GM21528 (cell line): ENCODE data around the gene FAM222B.
"Not testable (repeated sequence)": the region's sequence is repeated elsewhere in the genome, so short reads cannot be mapped to it uniquely, and the experiment has no call there.

ENCODE experiments used
- ATAC-seq: cut with Tn5 transposase; IDR thresholded peaks from one replicate; pipeline ENCODE4 v1.9.1; 2021; ENCODE audit warnings: mild to moderate bottlenecking, moderate library complexity; ENCODE audit not compliant: unreplicated experiment, low FRiP score

The FAM222B gene

DNA sequence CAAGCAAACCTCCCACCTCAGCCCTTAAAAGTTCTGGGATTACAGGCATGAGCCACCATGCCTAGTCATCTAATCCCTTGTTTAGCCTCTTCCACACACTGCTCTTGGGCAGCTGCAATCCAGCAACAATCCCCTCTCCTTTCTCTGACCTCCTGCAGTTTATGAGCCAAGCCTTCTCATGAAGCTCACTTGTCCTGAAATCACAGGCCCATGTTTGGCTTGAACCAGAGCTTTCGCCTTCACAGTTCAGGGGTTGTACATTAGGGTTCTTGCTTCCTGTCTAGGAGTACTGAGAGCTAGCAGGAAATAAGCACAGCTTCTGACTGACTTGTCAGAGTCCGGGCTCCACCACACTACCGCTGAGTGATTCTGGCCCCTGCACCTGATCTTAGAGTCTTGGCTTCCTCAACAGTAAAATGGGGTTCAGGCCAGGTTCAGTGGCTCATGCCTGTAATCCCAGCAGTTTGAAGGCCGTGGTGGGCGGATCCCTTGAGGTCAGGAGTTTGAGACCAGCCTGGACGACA, 28.5 kb upstream of the FAM222B start:
- ATAC-seq, result peak; percentile 77

DNA sequence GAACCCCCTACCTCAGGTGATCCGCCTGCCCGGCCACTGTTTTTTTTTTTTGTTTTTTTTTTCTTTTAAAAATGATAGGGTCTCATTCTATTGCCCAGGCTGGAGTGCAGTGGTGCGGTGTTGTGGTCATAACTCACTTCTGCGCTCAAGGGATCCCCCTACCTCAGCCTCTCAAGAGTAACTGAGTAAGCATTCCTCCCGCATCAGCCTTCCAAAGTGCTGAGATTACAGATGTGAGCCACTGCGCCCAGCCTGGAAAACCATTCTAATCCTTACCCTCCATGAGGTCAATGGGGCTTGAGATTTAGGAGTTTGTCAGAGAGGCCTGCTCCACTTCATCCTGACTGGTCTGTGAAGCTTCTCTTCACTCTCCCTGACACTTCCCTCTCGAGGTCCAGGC, 24.7 kb upstream of the FAM222B start:
- no peak for ATAC-seq

DNA sequence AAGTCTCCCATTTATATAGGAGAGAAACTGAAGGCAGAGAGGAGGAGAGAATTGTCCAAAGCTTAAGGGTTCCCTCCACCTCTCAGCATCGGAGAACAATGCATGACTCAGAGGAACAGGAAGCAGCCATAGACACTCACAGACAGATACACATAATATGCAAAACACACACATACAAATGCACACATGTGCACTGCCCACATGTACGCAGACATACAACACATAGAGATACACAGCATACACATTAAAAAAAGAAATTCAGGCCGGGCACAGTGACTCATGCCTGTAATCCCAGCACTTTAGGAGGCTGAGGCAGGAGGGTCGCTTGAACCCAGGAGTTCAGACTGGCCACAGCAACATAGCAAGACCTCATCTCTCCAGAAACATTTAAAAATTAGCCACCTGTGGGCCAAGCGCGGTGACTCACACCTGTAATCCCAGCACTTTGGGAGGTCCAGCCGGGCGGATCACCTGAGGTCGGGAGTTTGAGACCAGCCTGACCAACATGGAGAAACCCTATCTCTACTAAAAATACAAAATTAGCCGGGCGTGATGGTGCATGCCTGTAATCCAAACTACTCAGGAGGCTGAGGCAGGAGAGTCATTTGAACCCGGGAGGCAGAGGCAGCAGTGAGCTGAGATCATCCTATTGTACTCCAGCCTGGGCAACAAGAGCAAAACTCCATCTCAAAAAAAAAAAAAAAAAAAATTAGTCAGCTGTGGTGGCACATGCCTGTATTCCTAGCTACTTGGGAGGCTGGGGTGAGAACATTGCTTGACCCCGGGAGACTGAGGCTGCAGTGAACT, 23.6 kb upstream of the FAM222B start:
- ATAC-seq, result no peak

DNA sequence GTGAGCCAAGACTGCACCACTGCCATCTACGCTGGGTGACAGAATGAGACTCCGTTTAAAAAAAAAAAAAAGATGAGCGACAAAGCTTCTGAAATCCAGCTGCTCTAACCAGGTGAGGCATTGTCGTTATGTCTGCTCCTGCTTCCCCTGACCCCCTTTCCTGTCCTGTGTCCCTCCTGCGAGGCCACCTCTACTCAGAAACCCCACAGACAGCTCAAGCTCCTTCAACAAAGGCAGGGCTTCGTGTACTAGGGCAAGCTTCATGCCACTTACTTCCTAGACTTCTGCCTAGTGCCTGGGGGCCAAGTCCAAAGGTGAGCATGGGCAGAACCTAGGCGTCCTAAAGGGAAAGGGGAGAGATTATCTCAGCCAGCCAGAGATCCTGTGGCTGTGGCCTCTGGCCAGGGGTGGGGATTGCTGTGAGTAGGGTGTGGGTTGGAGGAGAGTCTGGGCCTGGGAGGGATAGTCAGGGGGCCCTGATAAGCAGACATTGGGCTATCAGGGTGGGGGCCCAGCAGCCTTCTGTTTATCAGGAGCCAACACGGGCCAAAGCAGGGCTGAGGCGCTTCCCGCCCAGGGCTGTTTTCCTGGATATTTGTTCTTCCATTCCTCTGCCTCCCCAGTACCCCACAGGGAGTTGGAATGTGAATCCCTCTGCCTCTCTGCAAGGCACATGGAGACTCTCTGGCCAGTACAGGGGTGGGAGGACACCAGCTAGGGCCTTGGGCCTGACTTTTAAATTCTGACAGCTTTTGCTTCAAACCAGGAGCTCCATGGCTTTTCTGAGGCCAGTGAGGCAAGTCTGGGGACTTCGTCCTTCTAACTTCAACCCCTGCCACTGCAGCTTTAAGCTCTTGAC, 22.6 kb upstream of the FAM222B start:
- ATAC-seq, result no peak

DNA sequence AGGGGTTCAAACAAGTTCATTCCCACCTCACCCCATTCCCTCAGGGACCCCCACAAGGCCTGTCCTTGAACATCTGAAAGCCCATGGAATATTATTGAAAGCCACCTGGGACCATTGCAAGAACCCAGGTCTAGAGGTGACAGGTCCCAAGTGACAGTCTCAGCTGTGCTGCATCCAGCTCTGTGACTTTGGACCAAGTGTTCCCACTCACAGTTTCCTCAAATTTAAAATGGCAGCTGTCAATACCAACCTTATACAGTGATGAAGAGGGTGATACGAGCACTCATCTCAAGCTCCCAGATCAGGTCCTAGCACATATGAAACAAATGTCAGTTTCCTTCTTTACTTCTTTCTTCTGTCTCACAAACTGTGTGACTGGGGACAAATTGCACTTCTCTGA, 21.4 kb upstream of the FAM222B start:
- ATAC-seq, result no peak

DNA sequence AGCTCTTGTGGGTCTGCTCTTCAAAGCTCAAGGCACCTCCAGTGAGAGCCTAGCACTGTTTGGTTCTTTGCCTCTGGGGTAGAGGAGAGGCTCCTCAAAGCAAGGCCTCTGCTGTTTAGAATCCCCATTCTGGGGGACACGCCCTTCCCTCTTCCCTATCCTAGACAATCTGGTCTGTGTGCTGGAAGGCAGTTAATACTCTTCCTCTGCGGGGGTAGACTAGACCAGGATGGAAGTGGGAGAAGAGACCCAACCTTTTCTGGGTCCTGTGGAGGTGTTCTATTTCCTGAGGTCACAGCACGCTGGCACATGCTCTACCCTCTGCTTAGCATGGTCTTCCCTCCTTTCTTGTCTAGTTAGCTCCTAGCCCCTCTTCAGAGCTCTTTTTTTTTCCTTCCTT, 20.0 kb upstream of the FAM222B start:
- no peak for ATAC-seq

DNA sequence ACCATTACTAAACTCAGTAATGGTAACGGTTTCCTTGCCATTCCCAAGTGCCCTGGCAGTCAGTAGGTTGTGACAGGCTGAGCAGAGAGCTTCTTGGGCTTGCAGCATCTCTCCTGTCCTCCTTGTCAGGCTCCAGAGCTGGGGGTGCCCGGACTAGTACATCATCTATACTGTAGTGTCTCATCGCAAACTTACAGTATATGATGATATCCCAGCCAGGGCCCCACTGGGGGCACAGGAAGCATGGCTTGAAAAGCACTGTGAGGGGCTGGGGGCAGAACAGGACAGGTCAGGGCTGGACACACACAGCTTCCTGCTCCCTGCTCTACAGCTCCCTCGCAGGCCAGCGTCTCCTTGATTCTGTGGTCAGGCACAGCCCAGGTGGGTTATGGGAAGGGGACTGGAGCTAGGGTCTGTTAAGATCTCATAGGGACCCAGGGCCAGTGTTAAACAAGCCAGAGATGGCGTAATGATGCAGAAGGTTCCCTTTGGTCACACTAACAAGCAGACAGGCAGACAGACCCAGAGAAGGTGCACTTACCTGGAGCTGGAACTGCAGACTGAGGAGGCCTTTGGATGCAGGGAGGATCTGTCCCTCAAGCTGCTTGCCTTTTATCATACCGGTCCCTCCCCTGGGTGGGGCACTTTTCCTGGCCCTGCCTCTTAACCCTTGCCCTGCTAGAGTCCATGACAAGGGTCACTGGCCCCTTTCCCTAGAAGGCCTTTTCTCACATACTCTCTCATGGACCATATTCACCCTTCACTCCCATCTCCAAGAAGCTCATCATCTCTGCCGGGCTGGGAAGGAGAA, 19.0 kb upstream of the FAM222B start:
- no peak for ATAC-seq

DNA sequence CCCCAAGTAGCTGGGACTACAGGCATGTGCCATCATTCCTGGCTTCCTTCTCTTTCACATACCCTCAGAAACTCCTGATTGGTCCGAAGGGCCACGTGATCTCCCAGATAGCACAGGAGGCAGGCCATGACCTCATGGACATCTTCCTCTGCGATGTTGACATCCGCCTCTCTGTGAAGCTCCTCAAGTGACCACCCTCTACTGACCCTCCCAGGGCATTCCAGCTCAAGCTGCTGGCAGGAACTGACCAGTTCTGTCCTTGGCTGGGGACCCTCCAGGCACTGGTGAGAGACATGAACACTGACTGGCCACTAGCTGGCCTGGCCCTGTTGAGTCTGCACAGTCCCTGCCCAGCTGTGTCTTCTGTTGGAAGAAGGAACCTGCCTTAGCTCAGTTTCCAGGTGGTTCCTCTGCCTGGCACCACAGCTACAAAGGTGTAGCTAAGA, 17.8 kb upstream of the FAM222B start:
- no peak for ATAC-seq

DNA sequence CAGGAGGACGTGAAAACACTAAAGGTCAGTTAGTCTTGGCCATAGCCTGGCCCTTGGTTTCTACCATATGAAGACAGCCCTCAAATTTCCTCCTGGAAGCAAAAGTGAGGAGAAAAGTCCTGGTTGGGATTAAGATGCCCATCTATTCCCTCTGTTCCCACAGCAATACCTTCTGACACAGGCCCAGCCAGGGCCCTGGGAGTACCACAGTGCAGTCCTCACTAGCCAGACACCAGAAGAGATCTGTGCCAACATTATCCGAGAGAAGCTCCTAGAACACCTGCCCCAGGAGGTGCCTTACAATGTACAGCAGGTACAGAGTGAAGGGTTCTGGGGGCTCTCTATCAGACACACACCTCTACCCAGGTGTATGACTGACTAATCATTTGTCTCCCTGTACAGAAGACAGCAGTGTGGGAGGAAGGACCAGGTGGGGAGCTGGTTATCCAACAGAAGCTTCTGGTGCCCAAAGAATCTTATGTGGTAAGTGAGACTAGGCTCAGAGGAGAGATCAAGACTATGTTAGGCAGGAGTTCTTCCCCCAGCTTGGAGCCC, 16.3 kb upstream of the FAM222B start:
- no peak for ATAC-seq

DNA sequence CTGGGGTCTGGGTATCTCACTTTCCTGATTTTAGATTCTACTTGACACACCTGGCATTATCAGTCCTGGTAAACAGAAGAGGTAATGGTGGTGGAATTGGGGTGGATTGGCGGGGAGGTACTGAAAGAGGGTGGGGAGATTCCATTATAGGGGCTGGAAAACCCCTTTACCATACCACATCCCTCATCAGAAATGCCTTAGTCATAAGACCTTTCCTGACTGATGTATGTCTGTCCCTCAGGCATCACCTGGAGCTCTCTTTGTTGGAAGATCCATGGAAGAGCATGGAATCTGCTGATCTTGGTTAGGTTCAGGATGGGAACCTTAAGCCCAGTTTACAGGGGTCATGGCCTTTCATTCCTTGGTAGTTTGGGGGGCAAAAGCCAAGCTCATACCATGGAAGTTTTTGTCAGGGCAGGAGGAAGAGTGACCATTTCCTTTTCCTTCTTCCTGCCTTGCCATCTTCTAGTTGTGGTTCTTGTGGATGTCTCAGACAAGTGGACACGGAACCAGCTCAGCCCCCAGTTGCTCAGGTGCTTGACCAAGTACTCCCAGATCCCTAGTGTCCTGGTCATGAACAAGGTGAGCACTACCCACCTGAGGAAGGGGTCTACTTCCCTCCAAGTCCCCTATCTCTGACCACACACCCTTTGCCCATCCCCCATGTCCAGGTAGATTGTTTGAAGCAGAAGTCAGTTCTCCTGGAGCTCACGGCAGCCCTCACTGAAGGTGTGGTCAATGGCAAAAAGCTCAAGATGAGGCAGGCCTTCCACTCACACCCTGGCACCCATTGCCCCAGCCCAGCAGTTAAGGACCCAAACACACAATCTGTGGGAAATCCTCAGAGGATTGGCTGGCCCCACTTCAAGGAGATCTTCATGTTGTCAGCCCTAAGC, 15.6 kb upstream of the FAM222B start:
- no peak for ATAC-seq

DNA sequence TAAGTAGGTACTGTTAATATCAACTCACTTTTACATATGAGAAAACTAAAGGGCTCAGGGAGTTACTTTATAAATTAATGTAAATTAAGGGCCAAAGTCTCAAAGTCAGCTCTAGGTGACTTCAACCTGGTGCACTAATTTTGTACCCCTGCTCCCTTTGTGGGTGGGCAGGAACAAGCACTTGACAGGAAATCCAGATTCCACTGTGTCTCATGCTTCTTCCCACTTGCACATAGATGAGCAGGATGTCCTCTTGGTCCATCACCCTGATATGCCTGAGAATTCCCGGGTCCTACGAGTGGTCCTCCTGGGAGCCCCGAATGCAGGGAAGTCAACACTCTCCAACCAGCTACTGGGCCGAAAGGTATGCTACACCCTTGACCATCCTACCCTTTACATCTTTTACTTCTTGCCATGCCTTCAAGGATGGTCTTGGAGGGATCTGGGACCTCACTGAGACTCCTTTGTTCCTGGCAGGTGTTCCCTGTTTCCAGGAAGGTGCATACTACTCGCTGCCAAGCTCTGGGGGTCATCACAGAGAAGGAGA, 13.5 kb upstream of the FAM222B start:
- ATAC-seq, result no peak

DNA sequence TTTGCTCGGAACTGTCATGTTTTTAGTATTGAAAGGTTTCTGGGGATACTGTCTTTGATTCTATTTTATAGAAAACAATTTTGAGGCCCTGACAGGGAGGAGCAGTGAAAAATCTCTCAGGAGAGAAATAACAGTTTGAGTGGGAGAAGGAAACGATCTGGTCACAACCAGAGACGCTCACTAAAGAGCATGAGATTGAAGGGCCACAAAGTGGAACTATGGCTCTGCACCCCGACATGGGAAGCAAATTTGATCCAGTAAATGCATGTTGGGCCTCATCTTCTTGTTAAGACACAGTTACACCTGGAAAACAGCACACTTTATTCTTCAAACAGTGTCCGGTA, 12.7 kb upstream of the FAM222B start:
- ATAC-seq, result no peak

DNA sequence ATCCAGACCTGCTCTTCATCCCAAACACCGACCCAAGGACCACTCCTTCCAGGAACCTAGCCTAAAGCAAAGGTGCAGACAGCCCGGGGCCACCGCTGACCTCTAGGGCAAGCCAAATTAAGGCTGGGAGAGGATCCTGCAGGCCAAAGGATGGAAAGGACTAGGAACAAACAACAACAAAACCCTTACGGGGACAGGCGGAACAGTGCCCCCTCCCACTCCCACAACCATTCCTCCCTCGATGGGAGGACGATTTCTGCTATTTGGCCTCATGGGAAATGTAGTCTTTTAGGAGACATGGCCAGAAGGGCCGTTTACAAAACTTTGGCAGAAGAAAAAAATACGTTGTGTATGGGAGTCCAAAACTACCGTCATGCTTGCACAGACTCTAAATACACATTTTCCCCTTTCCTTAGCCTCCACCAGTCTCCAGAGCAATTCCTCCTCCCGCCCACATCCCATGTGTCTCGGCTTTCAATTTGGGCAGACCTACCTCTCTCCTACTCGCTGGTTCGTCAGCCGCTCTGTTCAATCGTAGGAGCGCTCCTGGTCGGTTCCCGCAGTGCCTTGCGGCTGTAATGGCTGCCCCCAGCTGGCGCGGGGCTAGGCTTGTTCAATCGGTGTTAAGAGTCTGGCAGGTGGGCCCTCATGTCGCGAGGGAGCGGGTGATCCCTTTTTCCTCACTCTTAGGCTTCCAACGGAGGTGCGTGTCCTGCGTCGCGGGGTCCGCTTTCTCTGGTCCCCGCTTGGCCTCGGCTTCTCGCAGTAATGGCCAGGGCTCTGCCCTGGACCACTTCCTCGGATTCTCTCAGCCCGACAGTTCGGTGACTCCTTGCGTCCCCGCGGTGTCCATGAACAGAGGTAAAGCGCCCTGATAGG, 12.1 kb upstream of the FAM222B start, which contains the start of gene ERAL1:
Gene ERAL1 (plus strand): TSS at position 560 of the 879 bp plus-strand sequence. CDS start 19 bp downstream, at position 579.
- peak; percentile 85 for ATAC-seq

DNA sequence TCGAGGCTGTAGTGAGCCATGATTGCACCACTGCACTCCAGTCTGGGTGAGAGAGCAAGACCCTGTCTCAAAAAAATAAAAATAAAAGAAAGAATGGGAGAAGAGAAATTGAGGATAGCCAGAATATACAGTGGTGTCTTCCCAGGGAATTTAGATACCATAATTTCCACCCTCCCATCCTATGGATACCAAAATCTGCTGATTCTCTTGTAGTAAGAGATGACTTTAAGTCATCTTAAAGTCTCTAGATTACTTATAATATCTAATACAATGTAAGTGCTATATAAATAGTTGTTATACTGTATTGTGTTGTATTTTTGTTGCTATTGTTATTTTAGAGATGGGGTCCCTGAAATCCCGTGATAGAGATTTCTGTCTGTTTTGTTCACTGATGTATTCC, 10.7 kb upstream of the FAM222B start:
- no peak for ATAC-seq

DNA sequence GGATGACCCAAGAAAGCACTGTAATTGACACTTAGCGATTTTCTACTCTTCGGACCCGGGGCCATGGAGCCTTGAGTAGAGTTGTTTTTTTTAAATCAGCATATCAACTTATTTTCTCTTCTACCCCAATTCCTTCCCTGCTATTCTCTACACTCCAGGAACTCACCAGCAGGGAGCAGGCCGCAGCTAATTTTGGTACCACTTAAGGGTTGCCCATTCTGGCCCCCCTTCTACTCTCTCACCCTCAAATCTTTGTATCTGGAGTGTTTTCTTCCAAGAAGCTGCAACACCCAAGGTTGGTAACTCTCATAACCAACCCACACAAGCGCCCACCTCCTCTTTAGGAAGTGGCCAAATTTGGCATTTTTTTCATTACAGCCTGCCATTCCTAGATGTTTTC, 6.7 kb upstream of the FAM222B start:
- ATAC-seq, result no peak

DNA sequence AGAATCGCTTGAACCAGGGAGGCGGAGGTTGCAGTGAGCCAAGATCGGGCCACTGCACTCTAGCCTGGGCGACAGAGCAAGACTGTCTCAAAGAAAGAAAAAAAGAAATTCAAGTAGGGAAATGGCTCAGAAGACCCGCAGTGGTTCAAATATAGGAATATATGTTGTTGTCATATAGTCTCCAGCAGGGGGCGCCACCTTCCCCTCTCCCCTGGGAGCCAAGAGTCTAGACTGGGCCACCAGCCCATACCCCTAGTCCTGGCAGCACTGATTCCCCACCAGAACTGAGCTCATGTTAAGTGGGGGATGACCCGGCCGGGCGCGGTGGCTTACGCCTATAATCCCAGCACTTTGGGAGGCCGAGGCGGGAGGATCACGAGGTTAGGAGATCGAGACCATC, 6.1 kb upstream of the FAM222B start:
- ATAC-seq, result not testable (repeated sequence)

DNA sequence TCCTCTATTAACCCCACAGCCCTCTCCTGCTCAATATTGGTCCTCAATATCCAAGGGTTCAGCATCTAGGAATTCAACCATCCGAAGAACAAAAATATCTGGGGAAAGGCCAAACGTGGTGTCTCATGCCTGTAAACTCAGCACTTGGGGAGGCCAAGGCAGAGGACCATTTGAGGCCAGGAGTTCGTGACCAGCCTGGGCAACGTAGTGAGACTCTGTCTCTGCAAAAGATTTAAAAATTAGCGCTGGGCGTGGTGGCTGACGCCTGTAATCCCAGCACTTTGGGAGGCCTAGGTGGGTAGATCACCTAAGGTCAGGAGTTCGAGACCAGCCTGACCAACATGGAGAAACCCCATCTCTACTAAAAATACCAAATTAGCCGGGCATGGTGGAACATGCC, 4.1 kb upstream of the FAM222B start:
- ATAC-seq, result not testable (repeated sequence)

DNA sequence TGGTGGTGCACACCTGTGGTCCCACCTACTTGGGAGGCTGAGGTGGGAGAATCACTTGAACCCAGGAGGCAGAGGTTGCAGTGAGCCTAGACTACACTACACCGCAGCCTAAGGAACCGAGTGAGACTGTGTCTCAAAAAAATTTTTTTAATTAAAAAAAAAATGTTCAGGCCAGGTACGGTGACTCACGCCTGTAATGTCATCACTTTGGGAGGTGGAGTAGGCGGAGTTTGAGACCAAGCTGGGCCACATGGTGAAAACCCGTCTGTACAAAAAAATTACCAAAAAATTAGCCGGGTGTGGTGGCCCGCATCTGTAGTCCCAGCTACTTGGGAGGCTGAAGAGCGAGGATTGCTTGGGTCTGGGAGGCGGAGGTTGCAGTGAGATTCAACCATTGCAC, 3.6 kb upstream of the FAM222B start:
- no peak for ATAC-seq
